A673 (cell line): ENCODE results near the gene USP2. TPM values are rescaled to one million over a fixed set of nuclear protein-coding genes. Genes with fewer than 3 reads are reported as not detected.

Source experiments
- BruUV-seq: library from RNA; stranded (reverse); fragments of 400-500 nt; replicated peaks from 2 replicates; lab custom pipeline; 2021; lab: Mats Ljungman, UMichigan
- CTCF ChIA-PET: fragments of 300-600 bp; sonication (Branson Sonifier 250); formaldehyde crosslinking; loops from one replicate; lab custom pipeline; 2022; ENCODE audit warnings: antibody characterized with exemption; lab: Charles Lee
- POLR2A ChIA-PET: fragments of 300-600 bp; sonication (Branson Sonifier 250); formaldehyde crosslinking; loops from one replicate; lab custom pipeline; 2022; ENCODE audit warnings: antibody characterized with exemption; ENCODE audit not compliant: low non-redundant PET; lab: Charles Lee
- DNase-seq: peaks from one replicate; pipeline ENCODE4 v3.0.0-alpha.2; 2015; ENCODE audit warnings: low spot score
- H3K27ac ChIP-seq: fragments of 200-600 bp; sonication (generic); 2 replicates; pipeline ENCODE4 v1.5.1; 2016; ENCODE audit warnings: mixed run types, low read depth, mild to moderate bottlenecking, mixed read lengths, antibody characterized with exemption, low read length; ENCODE audit not compliant: poor library complexity, severe bottlenecking
- H3K27me3 ChIP-seq: fragments of 200-600 bp; sonication (generic); replicated peaks from 2 replicates; pipeline ENCODE4 v1.6.1; 2017; ENCODE audit warnings: mixed run types, low read depth, mild to moderate bottlenecking, mixed read lengths, antibody characterized with exemption, low read length; ENCODE audit not compliant: insufficient read depth, poor library complexity
- H3K36me3 ChIP-seq: fragments of 200-600 bp; sonication (generic); 2 replicates; pipeline ENCODE4 v1.6.1; 2016; ENCODE audit warnings: mixed run types, mild to moderate bottlenecking, mixed read lengths, antibody characterized with exemption, low read length; ENCODE audit not compliant: insufficient read depth, poor library complexity, severe bottlenecking
- H3K4me1 ChIP-seq: fragments of 200-600 bp; sonication (generic); 2 replicates; pipeline ENCODE4 v1.6.1; 2017; ENCODE audit warnings: mixed run types, mild to moderate bottlenecking, mixed read lengths, antibody characterized with exemption, low read length; ENCODE audit not compliant: insufficient read depth, poor library complexity, severe bottlenecking
- H3K4me3 ChIP-seq: fragments of 200-600 bp; sonication (generic); 2 replicates; pipeline ENCODE4 v1.5.1; 2016; ENCODE audit warnings: low read depth, mixed run types, mild to moderate bottlenecking, mixed read lengths, low read length; ENCODE audit not compliant: poor library complexity, severe bottlenecking
- H3K9me3 ChIP-seq: fragments of 200-600 bp; sonication (generic); 2 replicates; pipeline ENCODE4 v1.6.1; 2016; ENCODE audit warnings: mixed run types, low read depth, mild to moderate bottlenecking, mixed read lengths, antibody characterized with exemption, low read length; ENCODE audit not compliant: poor library complexity, severe bottlenecking
- EZH2 ChIP-seq: fragments of 200-600 bp; sonication (generic); IDR thresholded peaks from 2 replicates; pipeline ENCODE4 v1.6.1; 2017; ENCODE audit warnings: borderline replicate concordance, low read depth, mild to moderate bottlenecking, mixed read lengths, antibody characterized with exemption, low read length; ENCODE audit not compliant: poor library complexity, severe bottlenecking
- intact Hi-C: fragments of 100-400 bp; cut with micrococcal nuclease; formaldehyde crosslinking; loops from one replicate; pipeline ENCODE4 v1.10.0; 2022; ENCODE audit not compliant: unreplicated experiment
- total RNA-seq: library from RNA; stranded (reverse); gene quantifications from 2 replicates; pipeline ENCODE4 v1.2.3, GENCODE V29; 2021
- TF ChIP-seq, protein P1 (sequence below): fragments of 300-800, 200-600 bp; sonication (generic); conservative IDR thresholded peaks from 2 replicates; pipeline ENCODE4 v1.5.1; 2017; ENCODE audit warnings: low read depth, mild to moderate bottlenecking, antibody characterized with exemption, low read length, moderate library complexity, mixed read lengths

USP2 gene
- total RNA-seq, 1 experiment from 2014 or later = 4.8 TPM

DNA sequence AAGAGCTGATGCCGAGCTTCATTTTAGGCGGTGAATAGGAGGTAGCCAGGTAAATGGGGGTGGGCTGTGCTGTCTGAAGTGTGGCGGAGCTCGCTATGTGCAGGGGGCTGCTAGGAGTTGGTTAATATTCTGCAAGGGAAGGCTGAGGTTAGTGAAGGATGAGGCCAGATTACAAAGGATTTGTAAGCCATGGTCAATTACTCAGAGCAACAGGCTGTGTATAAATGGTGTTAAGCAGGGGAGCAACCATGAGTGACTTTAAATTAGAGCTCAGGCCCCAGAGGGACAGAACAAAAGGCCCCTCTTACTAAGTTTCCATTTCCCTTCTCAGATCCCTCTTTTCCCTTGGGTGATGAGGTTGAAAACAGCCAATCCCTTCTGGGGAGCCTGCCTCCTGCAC lies 57.3 kb downstream of the USP2 start:
- TF ChIP-seq, protein P1, sequence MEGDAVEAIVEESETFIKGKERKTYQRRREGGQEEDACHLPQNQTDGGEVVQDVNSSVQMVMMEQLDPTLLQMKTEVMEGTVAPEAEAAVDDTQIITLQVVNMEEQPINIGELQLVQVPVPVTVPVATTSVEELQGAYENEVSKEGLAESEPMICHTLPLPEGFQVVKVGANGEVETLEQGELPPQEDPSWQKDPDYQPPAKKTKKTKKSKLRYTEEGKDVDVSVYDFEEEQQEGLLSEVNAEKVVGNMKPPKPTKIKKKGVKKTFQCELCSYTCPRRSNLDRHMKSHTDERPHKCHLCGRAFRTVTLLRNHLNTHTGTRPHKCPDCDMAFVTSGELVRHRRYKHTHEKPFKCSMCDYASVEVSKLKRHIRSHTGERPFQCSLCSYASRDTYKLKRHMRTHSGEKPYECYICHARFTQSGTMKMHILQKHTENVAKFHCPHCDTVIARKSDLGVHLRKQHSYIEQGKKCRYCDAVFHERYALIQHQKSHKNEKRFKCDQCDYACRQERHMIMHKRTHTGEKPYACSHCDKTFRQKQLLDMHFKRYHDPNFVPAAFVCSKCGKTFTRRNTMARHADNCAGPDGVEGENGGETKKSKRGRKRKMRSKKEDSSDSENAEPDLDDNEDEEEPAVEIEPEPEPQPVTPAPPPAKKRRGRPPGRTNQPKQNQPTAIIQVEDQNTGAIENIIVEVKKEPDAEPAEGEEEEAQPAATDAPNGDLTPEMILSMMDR = no peak
- TF ChIP-seq EZH2 = no peak
- Histone ChIP-seq H3K27ac (no peak overlapping the region), H3K4me1 (peaks cover 12% of the 10 kb centered on the region), H3K36me3 (no peaks in the 10 kb centered on the region), H3K27me3 (no peaks in the 10 kb centered on the region), H3K9me3 (no peaks in the 10 kb centered on the region), H3K4me3 (no peak overlapping the region)
- CTCF ChIA-PET = interaction anchor here (0.6 to 1.3 kb wide), 2 partner anchors 14 to 135 kb away, joined by 6 to 10 read pairs; no protein-coding TSS in a partner anchor
- intact Hi-C loops = loop anchor here (5.0 kb wide), 2 partner anchors 117 to 222 kb away; partner anchors contain the start of genes CBL and DPAGT1
- POLR2A ChIA-PET = no interaction called here
- BruUV-seq = no TSS peak
- DNase-seq = no peak

DNA sequence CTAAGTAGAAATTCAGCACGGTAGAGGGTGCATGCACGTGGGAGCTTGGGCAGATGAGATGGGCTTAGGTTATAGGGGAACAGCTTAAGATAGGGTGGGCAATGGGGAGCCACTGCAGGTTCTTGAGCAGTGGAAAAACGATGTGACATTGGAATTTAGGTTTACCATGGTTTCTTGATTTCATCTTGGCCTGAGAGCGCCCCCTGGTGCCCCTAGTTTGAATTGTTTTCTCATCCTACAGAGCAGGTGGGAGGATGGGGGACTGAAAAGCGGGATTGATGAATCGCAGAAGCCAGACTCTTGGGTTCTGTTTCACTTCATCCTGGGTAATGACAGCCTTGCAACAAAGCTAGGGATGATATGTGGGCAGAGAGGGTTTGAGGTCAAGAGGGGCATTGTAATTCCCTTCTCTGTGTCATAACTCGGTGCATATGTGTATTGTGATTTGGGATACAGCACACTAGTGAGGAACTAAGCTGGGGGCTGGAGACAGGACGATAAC lies 57.9 kb downstream of the USP2 start:
- intact Hi-C loops = loop anchor here (5.0 kb wide), 2 partner anchors 116 to 221 kb away; partner anchors contain the start of genes CBL and DPAGT1
- Histone ChIP-seq H3K27me3 (no peaks in the 10 kb centered on the region), H3K36me3 (no peaks in the 10 kb centered on the region), H3K9me3 (no peaks in the 10 kb centered on the region), H3K27ac (no peak overlapping the region), H3K4me3 (no peak overlapping the region), H3K4me1 (peaks cover 12% of the 10 kb centered on the region)
- no TSS peak for BruUV-seq
- DNase-seq = peak; percentile 85
- TF ChIP-seq, protein P1 = peak; percentile 93
- no peak for TF ChIP-seq EZH2
- CTCF ChIA-PET = interaction anchor here (0.6 to 3.0 kb wide), 4 partner anchors 14 to 135 kb away, joined by 3 to 33 read pairs (median 8); no protein-coding TSS in a partner anchor
- POLR2A ChIA-PET = no interaction called here

DNA sequence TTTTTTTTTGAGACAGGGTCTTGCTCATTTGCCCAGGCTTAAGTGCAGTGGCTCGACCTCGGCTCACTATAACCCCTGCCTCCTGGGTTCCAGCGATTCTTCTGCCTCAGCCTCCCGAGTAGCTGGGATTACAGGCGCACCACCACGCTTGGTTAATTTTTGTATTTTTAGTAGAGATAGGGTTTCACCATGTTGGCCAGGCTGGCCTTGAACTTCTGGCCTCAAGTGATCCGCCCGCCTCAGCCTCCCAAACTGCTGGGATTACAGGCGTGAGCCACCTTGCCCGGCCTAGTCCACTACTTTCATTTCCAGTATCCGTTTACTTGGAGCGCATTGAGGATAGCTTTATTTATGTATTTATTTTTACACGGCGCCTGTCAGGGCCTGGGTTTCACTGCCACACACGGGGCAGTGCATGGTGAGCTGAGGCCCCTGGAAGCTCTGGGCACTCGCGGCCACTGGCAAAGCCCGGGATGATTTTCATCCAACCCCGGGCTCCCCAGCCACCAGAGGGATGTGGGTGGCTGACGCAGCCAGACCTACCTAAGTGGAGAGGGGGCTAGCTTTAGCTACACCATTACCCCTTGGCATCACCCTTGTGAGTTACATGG lies 58.5 kb downstream of the USP2 start:
- H3K27me3 ChIP-seq = no peaks in the 10 kb centered on the region
- H3K36me3 ChIP-seq = no peaks in the 10 kb centered on the region
- ChIA-PET CTCF (interaction anchor here (0.6 to 3.0 kb wide), 2 partner anchors 16 to 109 kb away, joined by 3 to 33 read pairs; no protein-coding TSS in a partner anchor), POLR2A (interaction anchor here (1.8 kb wide), 1 partner anchor 11 kb away, joined by 4 read pairs; the partner anchor contains the start of gene RNF26)
- no peaks in the 10 kb centered on the region for H3K9me3 ChIP-seq
- DNase-seq = no peak
- TF ChIP-seq EZH2 = no peak
- TF ChIP-seq, protein P1 = no peak
- BruUV-seq = no TSS peak
- intact Hi-C loops = loop anchor here (5.0 kb wide), 2 partner anchors 116 to 221 kb away; partner anchors contain the start of genes CBL and DPAGT1
- no peak overlapping the region for H3K27ac ChIP-seq
- peaks cover 12% of the 10 kb centered on the region for H3K4me1 ChIP-seq
- H3K4me3 ChIP-seq = no peak overlapping the region
